GM19035 (cell line): Measurements from ENCODE around the gene MTSS2.

Source experiments
- ATAC-seq: cut with Tn5 transposase; IDR thresholded peaks from one replicate; pipeline ENCODE4 v1.9.1; 2021; ENCODE audit not compliant: unreplicated experiment

MTSS2 gene, protein sequence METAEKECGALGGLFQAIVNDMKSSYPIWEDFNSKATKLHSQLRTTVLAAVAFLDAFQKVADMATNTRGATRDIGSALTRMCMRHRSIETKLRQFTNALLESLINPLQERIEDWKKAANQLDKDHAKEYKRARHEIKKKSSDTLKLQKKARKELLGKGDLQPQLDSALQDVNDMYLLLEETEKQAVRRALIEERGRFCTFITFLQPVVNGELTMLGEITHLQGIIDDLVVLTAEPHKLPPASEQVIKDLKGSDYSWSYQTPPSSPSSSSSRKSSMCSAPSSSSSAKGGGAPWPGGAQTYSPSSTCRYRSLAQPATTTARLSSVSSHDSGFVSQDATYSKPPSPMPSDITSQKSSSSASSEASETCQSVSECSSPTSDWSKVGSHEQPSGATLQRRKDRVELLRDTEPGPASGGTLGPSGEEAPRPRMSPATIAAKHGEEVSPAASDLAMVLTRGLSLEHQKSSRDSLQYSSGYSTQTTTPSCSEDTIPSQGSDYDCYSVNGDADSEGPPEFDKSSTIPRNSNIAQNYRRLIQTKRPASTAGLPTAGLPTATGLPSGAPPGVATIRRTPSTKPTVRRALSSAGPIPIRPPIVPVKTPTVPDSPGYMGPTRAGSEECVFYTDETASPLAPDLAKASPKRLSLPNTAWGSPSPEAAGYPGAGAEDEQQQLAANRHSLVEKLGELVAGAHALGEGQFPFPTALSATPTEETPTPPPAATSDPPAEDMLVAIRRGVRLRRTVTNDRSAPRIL

DNA sequence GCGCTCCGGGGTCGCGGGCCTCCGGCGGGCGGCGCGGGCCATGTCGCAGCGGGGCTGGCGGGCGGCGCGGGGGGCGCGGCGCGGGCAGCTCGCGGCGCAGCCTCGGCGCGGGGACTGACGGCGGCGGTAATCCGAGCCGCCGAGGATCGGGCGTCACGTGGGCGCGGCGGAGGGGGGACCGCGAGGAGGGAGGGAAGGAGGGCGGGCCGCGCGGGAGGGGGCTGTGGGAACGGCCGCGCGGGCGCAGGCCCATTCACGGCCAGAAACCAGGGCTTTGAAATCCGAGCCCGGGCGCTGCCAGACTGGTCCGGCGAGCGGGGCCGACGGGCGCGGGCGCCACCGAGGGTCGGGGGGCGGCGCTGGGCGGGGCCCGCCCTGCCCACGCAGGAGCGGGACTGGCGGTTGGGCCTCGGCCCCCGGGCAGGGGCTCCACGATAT lies at the start of gene MTSS2:
MTSS2 (minus strand) TSS at position 116 of the 438 bp plus-strand sequence. CDS start 262 bp downstream, outside the sequence.
- no peak for ATAC-seq

DNA sequence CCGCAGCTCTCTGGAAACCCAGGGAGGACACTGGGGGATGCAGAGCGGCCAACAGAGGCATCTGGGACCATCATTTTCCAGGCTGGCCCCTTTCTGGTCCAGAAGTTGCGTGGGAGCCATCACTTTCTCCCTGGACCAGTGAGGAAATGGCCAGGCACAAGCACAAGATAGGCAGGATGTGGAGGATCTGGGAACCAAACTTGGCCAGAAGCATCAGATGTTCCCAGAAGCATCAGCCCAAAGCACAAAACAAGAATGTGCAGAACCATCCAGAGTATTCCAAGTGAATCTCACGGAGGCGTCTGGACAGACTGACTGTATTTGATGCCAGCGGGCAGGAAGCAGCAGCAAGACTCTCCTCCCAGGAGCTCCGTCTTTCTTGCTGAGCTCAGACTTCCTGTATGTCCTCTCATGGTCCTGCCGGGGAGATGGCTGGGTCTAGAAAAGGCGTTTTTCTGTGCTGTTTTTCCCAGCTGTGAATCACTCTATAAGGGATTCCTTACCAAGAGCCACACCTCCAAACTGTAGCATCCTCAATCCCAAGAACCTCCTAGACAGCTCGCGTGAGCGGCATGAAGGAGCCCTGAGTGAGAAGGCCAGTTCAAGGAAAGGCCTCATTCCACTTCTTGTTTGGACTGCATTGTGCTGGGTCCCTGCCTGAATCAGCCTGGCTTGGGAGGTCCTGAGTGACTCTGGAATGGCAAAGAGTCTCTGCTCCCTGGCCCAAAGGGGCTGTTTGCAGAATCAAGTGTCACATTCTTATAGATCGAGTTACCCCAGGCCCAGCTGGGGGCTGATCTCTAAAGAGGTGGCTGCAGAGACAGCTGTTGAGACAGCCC lies 49.5 kb upstream of the MTSS2 start:
- ATAC-seq: no peak

DNA sequence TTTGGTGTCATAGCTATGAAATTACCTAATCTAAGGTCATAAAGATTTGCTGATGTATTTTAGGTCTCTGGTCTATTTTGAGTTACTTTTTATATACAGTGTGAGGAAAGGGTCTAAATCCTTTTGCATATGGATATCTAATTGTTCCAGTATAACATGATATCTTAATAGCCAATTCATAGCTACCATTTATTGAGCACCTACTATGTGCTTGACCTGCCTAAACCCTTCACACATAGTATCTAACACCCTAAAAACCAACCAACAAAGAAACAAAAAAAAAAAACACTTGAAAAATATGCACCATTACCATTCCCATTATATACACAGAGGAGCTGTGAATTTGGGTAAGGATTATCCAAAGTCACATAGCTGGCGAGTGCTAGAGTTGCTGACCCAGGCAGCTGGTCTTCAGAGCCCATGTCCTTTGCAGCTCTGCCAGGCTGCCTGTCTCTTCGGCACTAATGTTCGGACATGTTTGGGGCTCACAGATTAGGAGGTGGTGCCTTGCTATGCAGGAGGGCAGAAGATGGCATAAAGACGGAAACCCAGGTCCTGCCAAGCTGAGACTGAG lies 48.8 kb upstream of the MTSS2 start:
- no peak for ATAC-seq

DNA sequence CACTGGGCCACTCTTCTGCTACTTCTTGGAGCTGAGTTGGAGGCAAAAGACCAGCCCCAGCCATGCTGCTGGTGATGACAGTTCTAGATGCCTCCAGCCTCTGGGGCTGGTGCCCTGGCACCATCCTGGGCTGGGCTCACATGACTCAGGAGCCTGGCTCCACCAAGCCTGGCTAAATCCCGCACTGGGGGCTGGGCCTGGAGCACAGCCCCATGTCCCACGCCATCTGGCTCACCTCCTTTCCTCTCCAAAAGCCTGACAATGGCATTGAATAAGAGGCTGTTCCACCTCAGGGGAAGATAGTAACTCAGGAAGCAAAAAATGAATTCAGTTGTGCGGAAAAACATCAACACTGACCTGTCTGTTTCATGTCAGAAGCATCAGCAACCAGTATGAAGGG lies 45.1 kb upstream of the MTSS2 start:
- ATAC-seq: no peak

- no peak for ATAC-seq
These were observed 44.2 kb upstream of the MTSS2 start for GRCh38 chr16:70730031-70730430.

- no peak for ATAC-seq
These were observed 43.4 kb upstream of the MTSS2 start for GRCh38 chr16:70729292-70729691.

GRCh38 chr16:70728150-70728549 lies 42.3 kb upstream of the MTSS2 start:
- no peak for ATAC-seq

DNA sequence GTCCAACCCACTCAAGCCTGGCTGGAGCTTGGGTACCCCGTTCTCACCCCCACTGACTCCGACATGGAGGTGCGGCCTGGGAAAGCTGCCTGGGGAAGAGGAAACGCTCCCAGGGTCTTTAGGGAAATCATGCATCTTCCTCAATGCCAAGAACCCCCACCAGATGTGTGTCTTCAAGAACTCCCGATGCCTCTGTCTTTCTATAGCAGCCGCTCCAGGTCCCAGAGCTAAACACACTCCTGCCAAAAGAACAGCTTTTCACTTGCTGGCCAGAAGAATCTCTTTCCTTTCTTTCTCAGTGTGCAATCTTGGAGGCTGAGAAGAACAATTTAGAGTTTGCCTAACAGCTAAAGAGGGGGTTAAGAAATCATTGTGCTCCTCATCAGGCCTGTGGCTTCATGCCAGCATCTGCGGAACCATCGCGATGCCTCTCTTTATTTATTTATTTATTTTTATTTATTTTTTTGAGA lies 41.1 kb upstream of the MTSS2 start:
- no peak for ATAC-seq

GRCh38 chr16:70725912-70726828 lies 40.3 kb upstream of the MTSS2 start:
- no peak for ATAC-seq

DNA sequence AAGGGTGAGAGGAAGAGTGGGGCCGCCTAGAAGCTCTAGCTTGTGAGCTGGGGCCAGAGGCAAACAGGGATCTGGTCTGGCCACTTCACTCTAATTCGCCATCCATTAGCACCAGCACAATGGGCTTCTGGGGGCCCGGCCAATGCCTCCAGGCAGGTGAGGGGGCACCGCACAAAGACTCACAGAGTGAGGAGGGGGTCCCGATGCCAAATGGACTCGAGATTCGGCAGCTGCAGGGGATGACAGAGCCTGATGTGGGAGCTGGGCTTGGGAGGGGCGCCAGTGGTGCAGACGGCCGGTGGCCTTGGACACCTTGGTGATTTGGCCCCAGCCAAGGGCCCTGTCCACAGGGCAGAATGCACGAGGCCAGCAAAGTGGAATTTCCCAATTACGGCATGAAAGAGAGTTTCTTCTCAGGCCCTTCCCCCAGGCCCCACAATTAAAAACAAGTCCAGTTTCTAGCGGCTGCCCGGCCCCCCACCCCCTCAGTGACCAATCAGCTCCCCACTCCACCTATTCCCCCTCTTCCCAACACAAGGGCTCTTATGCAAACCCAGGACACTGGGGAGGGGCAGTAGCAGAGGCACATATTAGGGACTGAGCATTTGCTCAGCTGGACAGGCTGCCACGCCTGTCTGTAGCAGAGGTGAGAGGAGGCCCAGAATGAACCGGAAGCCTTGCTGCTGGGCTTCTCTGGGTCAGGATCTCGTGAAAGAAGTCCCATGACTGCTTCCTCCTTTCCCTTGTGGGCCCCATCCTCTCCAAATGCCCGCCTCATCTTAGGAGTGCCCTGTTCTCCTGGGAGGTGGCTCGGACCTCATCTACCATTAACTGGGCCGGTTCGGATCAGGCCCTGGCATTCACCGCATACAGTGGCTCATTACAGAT lies 39.4 kb upstream of the MTSS2 start:
- ATAC-seq: no peak

DNA sequence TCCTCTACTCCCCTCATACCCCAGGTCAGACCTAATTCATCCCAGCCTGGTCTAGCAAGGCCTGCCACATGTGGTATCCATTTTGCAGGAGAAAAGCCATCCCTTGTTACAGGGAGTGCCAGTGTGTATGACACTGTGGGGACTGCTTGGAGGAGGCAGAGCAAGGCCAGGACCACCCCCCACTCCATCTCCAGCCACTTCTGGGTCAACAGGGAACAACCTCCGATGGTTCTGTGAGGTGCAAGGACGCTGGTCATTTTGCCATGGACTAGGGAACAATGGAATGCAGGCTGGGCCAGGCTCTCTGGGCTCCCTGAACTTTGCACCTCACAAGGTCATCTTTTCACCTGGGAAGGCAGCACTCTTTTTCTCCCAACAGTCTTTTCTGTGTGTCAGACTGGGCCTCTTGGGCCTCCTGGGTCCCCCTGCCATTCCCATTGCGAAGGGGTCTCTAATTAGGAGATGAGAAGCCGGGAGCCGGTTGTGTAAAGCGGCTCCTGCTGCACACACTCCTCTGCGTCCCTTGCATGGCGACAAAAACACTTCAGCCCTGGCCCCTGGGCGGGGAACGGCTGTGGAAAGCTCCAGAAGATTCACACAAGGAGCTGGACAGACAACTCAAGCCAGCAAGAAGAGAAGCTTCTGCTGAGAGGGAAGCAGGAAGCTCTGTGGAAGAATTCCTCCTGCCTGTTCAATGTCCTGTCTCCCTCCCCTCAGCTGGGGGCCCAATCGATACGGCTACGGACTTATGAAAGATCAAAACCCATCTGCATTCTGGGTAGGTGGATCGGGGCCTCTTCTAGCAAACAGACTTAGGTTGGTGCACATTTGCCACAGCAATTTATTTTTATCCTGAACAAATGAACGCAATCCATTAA lies 38.5 kb upstream of the MTSS2 start:
- ATAC-seq: no peak

- ATAC-seq: no peak
These were observed 37.9 kb upstream of the MTSS2 start for GRCh38 chr16:70723740-70724145.

DNA sequence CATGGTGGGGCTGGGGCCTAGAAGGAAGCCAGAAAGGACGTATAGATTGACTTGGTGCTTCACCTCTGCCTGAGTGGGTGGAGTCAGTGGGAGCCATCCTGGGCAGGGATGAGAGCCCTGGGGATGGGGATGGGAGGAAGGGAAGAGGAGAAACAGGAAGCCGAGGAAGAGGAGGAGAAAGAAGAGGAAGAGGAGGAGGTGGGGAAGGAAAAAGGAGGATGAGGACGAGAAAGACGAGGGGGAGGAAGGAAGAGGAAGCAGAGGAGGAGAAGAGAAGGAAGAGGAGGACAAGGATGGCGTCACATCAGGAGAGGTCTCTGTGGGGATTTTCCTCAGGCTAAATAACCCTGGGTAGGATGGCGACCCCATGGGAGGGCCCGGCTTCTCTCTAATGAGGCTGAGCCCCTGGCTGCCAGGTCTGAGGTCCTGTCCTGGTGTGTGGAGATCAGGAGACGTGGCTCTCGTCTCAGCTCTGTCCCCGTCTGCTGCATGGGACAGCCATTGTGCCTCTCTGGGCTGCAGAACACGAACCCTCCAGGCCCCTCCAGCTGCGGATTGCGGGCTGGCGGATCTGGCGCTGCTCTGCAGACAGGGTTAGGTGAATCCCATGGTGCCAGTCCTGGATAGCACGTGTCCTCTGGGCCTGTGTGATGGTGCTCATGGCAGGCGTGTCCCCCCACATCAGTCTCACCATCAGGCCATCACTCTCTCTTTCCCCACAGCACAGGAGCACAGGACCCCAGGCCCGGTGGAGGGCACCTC lies 35.5 kb upstream of the MTSS2 start:
- no peak for ATAC-seq

- no peak for ATAC-seq
These were observed 34.8 kb upstream of the MTSS2 start for GRCh38 chr16:70720425-70721201.

- ATAC-seq: no peak
These were observed 31.2 kb upstream of the MTSS2 start for GRCh38 chr16:70717065-70717464.

- ATAC-seq: no peak
These were observed 30.1 kb upstream of the MTSS2 start for GRCh38 chr16:70715860-70716357.
